Measurements from ENCODE around the gene SLC6A9. TPM values are rescaled to one million over a fixed set of nuclear protein-coding genes. Genes with fewer than 3 reads are reported as not detected.

SLC6A9 gene
- polyA plus RNA-seq, 3 donors = not detected

GRCh38 chr1:44033041-44033575 lies 1.8 kb upstream of the SLC6A9 start:
- Histone ChIP-seq H3K27ac (ENCODE audit: low read depth in 1 of 2, low read length in 2 of 2) (no peak overlapping the region), H3K9ac (ENCODE audit: insufficient read depth, low read length, poor library complexity, severe bottlenecking) (no peak overlapping the region), H3K4me3 (replicated peaks in 1 of 3; ENCODE audit: low read depth in 2 of 3, low read length in 3 of 3) (no peak overlapping the region), H3K27me3 (ENCODE audit: control insufficient read depth in 2 of 2, insufficient read depth in 2 of 2, low read length in 2 of 2) (peaks cover 2 to 25% of the 10 kb centered on the region in 2 donors), H2AFZ (ENCODE audit: insufficient read depth, low read depth, low read length, poor library complexity, severe bottlenecking) (no peak overlapping the region), H3K4me1 (ENCODE audit: control insufficient read depth in 1 of 2, insufficient read depth in 2 of 2, low read length in 2 of 2) (peaks cover 16 to 23% of the 10 kb centered on the region in 2 donors), H3K36me3 (replicated peaks in 1 of 2; ENCODE audit: control insufficient read depth in 1 of 2, insufficient read depth in 2 of 2, low read length in 2 of 2) (no peaks in the 10 kb centered on the region), H3K4me2 (replicated peaks; ENCODE audit: extremely low read depth, low read length, poor library complexity, severe bottlenecking) (no peak overlapping the region), H3K79me2 (ENCODE audit: insufficient read depth, low read length) (no peaks in the 10 kb centered on the region), H3K9me3 (replicated peaks in 1 of 2; ENCODE audit: control insufficient read depth in 1 of 2, insufficient read depth in 1 of 2, low read length in 2 of 2) (no peaks in the 10 kb centered on the region), H4K20me1 (ENCODE audit: insufficient read depth, low read length) (no peaks in the 10 kb centered on the region)
- WGBS (ENCODE audit: insufficient coverage) = 61% methylated on average over 4 of the region's 8 CpGs
- Mint-ChIP-seq H3K4me1 (peaks cover 19% of the 10 kb centered on the region), H3K27ac (no peak overlapping the region), H3K27me3 (ENCODE audit: low read depth in 3 of 3) (peaks cover 22 to 36% (median 35%) of the 10 kb centered on the region in 3 donors), H3K9me3 (peaks cover 0 to 4% (median 0%) of the 10 kb centered on the region in 7 donors), H3K36me3 (peaks cover 0 to 2% of the 10 kb centered on the region in 2 donors), H3K4me3 (no peak overlapping the region)
- TF ChIP-seq CTCF (IDR thresholded peaks at IDR 0.05) = no peak
- intact Hi-C loops (cut with micrococcal nuclease) = loop anchor here in 1 of 2 donors (10.0 kb wide), 1 partner anchor 268 kb away; no protein-coding TSS in a partner anchor
- DNase-seq = no peak

DNA sequence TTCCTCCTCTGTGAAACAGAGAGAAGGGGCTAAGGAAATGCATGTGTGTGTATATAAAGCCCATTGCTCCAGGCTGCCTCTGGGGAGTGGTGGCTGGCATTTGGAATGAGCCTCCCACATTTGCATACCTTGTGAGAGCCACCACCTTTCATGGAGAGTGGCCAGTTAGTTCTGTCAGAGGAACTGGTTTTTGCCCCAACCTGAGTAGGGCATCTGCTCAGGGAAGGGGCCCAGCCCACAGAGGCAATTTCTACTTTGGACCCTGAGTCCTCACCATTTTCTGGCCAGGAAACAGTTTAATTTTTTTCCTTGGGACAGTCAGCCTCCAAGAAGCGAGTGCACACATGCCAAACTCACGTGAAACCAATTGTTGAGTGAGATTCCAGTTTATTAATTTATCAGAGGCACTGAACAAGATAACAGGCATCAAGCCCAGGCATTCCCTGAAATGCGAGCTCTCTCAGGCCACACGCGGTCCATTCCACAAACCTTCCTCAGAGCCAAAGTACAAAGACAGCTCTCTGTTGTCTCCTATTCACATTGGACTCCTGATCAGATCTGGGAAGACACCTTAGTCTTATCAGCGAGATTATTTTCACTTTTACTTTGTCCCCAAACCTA lies 1.0 kb upstream of the SLC6A9 start:
- Histone ChIP-seq H4K20me1 (ENCODE audit: insufficient read depth, low read length) (no peaks in the 10 kb centered on the region), H3K4me2 (replicated peaks; ENCODE audit: extremely low read depth, low read length, poor library complexity, severe bottlenecking) (no peak overlapping the region), H3K9me3 (replicated peaks in 1 of 2; ENCODE audit: control insufficient read depth in 1 of 2, insufficient read depth in 1 of 2, low read length in 2 of 2) (no peaks in the 10 kb centered on the region), H2AFZ (ENCODE audit: insufficient read depth, low read depth, low read length, poor library complexity, severe bottlenecking) (no peak overlapping the region), H3K27me3 (ENCODE audit: control insufficient read depth in 2 of 2, insufficient read depth in 2 of 2, low read length in 2 of 2) (peaks cover 2 to 25% of the 10 kb centered on the region in 2 donors), H3K4me3 (replicated peaks in 1 of 3; ENCODE audit: low read depth in 2 of 3, low read length in 3 of 3) (no peak overlapping the region), H3K36me3 (replicated peaks in 1 of 2; ENCODE audit: control insufficient read depth in 1 of 2, insufficient read depth in 2 of 2, low read length in 2 of 2) (no peaks in the 10 kb centered on the region), H3K27ac (ENCODE audit: low read depth in 1 of 2, low read length in 2 of 2) (no peak overlapping the region), H3K79me2 (ENCODE audit: insufficient read depth, low read length) (no peaks in the 10 kb centered on the region), H3K9ac (ENCODE audit: insufficient read depth, low read length, poor library complexity, severe bottlenecking) (no peak overlapping the region), H3K4me1 (ENCODE audit: control insufficient read depth in 1 of 2, insufficient read depth in 2 of 2, low read length in 2 of 2) (peaks cover 16 to 23% of the 10 kb centered on the region in 2 donors)
- no peak for TF ChIP-seq CTCF (IDR thresholded peaks at IDR 0.05)
- Mint-ChIP-seq H3K4me3 (peak overlapping the region in 1 of 2 donors; percentile 19), H3K4me1 (peaks cover 19% of the 10 kb centered on the region), H3K27me3 (ENCODE audit: low read depth in 3 of 3) (peaks cover 23 to 38% (median 35%) of the 10 kb centered on the region in 3 donors), H3K27ac (no peak overlapping the region), H3K36me3 (peaks cover 0 to 2% of the 10 kb centered on the region in 2 donors), H3K9me3 (peaks cover 0 to 4% (median 0%) of the 10 kb centered on the region in 7 donors)
- DNase-seq = no peak
- WGBS (ENCODE audit: insufficient coverage) = 97% methylated on average over 5 of the region's 6 CpGs
- intact Hi-C loops (cut with micrococcal nuclease) = loop anchor here in 1 of 2 donors (10.0 kb wide), 1 partner anchor 267 kb away; no protein-coding TSS in a partner anchor

All from CD14-positive monocyte (primary cell).